HL-60 (cell line): ENCODE data around the gene SYNPO2.
"Not testable (repeated sequence)": the region's sequence is repeated elsewhere in the genome, so short reads cannot be mapped to it uniquely, and the experiment has no call there.

Experiments used
- DNase-seq, 2 experiments: peaks; one replicate each; pipeline ENCODE4 v3.0.0-alpha.2; 2010 to 2020; ENCODE audit warnings: low read depth in 1 of 2, low spot score in 1 of 2
- H3K27ac ChIP-seq: fragments of 250-450 bp; sonication (Bioruptor Pico); replicated peaks from 2 replicates; pipeline ENCODE4 v1.5.1; 2020; ENCODE audit warnings: mild to moderate bottlenecking, moderate library complexity
- H3K27me3 ChIP-seq: fragments of 250-450 bp; sonication (Bioruptor Pico); 2 replicates; pipeline ENCODE4 v1.5.1; 2021; ENCODE audit warnings: mild to moderate bottlenecking, moderate library complexity; ENCODE audit not compliant: insufficient read depth, poor library complexity, severe bottlenecking
- H3K4me3 ChIP-seq: replicated peaks from 2 replicates; pipeline ENCODE4 v1.5.1; 2011; ENCODE audit warnings: mild to moderate bottlenecking, control low read depth, low read length; ENCODE audit not compliant: insufficient read depth
- GABPA ChIP-seq: IDR thresholded peaks from 2 replicates; pipeline ENCODE4 v1.6.1; 2012; ENCODE audit warnings: low read depth
- POLR2AphosphoS5 ChIP-seq: IDR thresholded peaks from 2 replicates; pipeline ENCODE4 v1.6.1; 2012; ENCODE audit warnings: low read depth
- SPI1 ChIP-seq: IDR thresholded peaks from 2 replicates; pipeline ENCODE4 v1.6.1; 2012; ENCODE audit warnings: low read depth, mild to moderate bottlenecking, borderline replicate concordance
- TF ChIP-seq, protein P1 (sequence below): IDR thresholded peaks from one replicate; pipeline ENCODE4 v1.5.1; 2011; ENCODE audit warnings: low read length, control low read depth, inconsistent platforms; ENCODE audit not compliant: insufficient read depth
- TF ChIP-seq, protein P2 (sequence below): IDR thresholded peaks from 2 replicates; pipeline ENCODE4 v1.6.1; 2012; ENCODE audit warnings: low read depth; ENCODE audit not compliant: insufficient replicate concordance

Gene SYNPO2

DNA sequence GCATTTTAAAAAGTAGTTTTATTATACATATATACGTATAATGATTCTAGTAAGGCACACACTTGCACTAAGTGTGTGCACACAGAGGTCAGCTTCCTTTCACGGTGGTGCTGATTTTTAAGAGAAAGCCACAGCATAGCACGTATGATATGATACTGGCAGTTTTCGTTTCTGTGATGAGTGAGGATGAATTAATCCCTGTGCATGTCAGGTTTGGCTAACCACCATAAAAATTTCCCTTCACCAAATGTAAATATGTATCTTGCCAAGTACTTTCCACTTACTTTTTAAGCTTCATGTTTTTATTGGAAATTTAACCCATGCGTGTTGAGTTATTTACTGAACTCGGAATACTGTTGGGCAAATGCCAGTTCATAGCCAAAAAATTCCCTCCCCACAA is 84.6 kb downstream of the SYNPO2 start:
- H3K27ac ChIP-seq = no peak overlapping the region
- DNase-seq = no peak
- no peak for TF ChIP-seq GABPA
- no peaks in the 10 kb centered on the region for H3K27me3 ChIP-seq
- H3K4me3 ChIP-seq = no peak overlapping the region

DNA sequence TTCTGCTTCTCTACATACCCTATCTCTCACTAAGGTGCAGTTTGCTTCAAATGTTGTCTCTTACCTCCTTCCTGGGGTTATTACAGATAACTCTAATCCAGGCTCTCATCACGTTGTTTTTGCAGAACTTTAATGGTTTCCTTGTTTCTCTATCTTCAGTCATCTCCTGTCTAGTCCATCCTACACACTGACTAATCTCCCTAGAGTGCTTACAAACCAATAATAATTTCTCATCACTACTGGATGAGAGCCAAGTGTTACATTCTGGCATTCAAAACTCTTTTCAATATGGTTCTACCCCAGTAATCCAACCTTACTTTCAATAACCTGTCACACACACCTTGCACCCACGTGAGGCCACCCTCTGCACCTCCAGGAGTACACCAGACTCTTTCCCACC is 86.1 kb downstream of the SYNPO2 start:
- TF ChIP-seq, protein P1, sequence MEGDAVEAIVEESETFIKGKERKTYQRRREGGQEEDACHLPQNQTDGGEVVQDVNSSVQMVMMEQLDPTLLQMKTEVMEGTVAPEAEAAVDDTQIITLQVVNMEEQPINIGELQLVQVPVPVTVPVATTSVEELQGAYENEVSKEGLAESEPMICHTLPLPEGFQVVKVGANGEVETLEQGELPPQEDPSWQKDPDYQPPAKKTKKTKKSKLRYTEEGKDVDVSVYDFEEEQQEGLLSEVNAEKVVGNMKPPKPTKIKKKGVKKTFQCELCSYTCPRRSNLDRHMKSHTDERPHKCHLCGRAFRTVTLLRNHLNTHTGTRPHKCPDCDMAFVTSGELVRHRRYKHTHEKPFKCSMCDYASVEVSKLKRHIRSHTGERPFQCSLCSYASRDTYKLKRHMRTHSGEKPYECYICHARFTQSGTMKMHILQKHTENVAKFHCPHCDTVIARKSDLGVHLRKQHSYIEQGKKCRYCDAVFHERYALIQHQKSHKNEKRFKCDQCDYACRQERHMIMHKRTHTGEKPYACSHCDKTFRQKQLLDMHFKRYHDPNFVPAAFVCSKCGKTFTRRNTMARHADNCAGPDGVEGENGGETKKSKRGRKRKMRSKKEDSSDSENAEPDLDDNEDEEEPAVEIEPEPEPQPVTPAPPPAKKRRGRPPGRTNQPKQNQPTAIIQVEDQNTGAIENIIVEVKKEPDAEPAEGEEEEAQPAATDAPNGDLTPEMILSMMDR = no peak
- TF ChIP-seq GABPA = no peak
- TF ChIP-seq SPI1 = no peak
- TF ChIP-seq, protein P2, sequence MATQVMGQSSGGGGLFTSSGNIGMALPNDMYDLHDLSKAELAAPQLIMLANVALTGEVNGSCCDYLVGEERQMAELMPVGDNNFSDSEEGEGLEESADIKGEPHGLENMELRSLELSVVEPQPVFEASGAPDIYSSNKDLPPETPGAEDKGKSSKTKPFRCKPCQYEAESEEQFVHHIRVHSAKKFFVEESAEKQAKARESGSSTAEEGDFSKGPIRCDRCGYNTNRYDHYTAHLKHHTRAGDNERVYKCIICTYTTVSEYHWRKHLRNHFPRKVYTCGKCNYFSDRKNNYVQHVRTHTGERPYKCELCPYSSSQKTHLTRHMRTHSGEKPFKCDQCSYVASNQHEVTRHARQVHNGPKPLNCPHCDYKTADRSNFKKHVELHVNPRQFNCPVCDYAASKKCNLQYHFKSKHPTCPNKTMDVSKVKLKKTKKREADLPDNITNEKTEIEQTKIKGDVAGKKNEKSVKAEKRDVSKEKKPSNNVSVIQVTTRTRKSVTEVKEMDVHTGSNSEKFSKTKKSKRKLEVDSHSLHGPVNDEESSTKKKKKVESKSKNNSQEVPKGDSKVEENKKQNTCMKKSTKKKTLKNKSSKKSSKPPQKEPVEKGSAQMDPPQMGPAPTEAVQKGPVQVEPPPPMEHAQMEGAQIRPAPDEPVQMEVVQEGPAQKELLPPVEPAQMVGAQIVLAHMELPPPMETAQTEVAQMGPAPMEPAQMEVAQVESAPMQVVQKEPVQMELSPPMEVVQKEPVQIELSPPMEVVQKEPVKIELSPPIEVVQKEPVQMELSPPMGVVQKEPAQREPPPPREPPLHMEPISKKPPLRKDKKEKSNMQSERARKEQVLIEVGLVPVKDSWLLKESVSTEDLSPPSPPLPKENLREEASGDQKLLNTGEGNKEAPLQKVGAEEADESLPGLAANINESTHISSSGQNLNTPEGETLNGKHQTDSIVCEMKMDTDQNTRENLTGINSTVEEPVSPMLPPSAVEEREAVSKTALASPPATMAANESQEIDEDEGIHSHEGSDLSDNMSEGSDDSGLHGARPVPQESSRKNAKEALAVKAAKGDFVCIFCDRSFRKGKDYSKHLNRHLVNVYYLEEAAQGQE = no peak
- no peak for TF ChIP-seq POLR2AphosphoS5
- no peak for DNase-seq
- no peak overlapping the region for H3K27ac ChIP-seq
- no peak overlapping the region for H3K4me3 ChIP-seq
- H3K27me3 ChIP-seq = no peaks in the 10 kb centered on the region

DNA sequence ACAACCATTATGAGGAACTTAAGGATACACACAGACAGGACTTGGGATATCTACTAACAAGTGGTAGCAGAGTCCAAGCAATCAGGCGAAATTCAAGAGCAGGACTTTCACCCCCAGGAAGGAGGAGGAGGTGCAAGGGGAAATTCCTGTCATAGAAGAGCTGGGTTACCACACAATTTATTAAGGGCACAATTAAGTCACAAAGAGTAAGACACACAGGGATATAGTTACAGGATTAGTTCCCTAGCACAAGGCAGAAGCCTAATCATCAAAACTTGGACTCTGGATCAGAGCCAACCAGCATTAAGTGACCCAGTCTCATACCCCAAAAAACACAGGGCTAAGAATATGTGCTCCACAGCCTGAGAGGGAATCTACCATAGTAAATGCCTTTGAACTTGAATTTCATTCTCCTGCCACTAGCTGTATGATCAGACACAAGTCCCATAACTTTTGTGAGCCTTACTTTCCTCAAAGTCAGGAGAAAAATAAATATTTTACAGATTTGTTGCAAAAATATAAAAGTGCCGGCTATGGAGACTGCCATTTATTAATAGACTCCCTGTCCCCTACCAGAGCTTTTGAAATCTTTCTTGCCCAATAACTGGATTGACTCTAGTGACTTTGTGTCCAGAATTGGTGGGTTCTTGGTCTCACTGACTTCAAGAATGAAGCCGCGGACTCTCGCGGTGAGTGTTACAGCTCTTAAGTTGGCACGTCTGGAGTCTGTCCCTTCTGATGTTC is 87.0 kb downstream of the SYNPO2 start:
- DNase-seq = no peak
- no peak overlapping the region for H3K4me3 ChIP-seq
- TF ChIP-seq GABPA = no peak
- no peak for TF ChIP-seq POLR2AphosphoS5
- TF ChIP-seq, protein P2 = no peak
- no peak for TF ChIP-seq SPI1
- TF ChIP-seq, protein P1 = no peak
- no peak overlapping the region for H3K27ac ChIP-seq
- H3K27me3 ChIP-seq = no peaks in the 10 kb centered on the region

DNA sequence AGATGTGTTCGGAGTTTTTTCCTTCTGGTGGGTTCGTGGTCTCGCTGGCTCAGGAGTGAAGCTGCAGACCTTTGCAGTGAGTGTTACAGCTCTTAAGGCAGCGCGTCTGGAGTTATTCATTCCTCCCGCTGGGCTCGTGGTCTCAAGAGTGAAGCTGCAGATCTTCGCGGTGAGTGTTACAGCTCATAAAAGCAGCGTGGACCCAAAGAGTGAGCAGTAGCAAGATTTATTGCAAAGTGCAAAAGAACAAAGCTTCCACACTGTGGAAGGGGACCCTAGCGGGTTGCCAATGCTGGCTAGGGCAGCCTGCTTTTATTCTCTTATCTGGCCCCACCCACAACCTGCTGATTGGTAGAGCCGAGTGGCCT is 87.5 kb downstream of the SYNPO2 start:
- H3K4me3 ChIP-seq, H3K27me3 ChIP-seq, DNase-seq, H3K27ac ChIP-seq: not testable (repeated sequence)

DNA sequence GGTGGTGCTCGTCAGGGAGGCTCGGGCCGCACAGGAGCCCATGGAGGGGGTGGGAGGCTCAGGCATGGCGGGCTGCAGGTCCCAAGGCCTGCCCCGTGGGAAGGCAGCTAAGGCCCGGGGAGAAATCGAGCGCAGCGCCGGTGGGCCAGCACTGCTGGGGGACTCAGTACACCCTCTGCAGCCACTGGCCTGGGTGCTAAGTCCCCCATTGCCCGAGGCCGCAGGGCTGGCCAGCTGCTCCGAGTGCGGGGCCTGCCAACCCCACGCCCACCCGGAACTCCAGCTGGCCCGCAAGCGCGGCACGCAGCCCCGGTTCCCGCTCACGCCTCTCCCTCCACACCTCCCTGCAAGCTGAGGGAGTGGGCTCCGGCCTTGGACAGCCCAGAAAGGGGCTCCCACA is 88.4 kb downstream of the SYNPO2 start:
- H3K27me3 ChIP-seq = not testable (repeated sequence)

More for the DNA sequence above, 88.4 kb downstream of the SYNPO2 start:
- not testable (repeated sequence) for DNase-seq, H3K4me3 ChIP-seq, H3K27ac ChIP-seq
